HFFc6 (cell line): ENCODE data around the gene CDK5R2. TPM values are rescaled to one million over a fixed set of nuclear protein-coding genes. Genes with fewer than 3 reads are reported as not detected.

Experiments used
- DNase-seq: peaks from one replicate; pipeline ENCODE4 v3.0.0-alpha.2; 2018
- H3K27ac Mint-ChIP-seq: 2 replicates; pipeline ENCODE4 v1.8.0; 2020; ENCODE audit warnings: mild to moderate bottlenecking, mixed read lengths
- H3K27me3 Mint-ChIP-seq: 2 replicates; pipeline ENCODE4 v1.8.0; 2021; ENCODE audit warnings: mild to moderate bottlenecking, moderate library complexity, mixed read lengths; ENCODE audit not compliant: insufficient read depth
- H3K36me3 Mint-ChIP-seq: 2 replicates; pipeline ENCODE4 v1.8.0; 2021; ENCODE audit warnings: low read depth, mixed read lengths
- H3K4me1 Mint-ChIP-seq: 2 replicates; pipeline ENCODE4 v1.8.0; 2020; ENCODE audit warnings: low read depth, mixed read lengths
- H3K4me3 Mint-ChIP-seq: 2 replicates; pipeline ENCODE4 v1.8.0; 2020; ENCODE audit warnings: mild to moderate bottlenecking, moderate library complexity, mixed read lengths
- H3K9me3 Mint-ChIP-seq: 2 replicates; pipeline ENCODE4 v1.8.0; 2020; ENCODE audit warnings: mild to moderate bottlenecking, mixed read lengths
- CTCF ChIP-seq: fragments of 200-600 bp; sonication (generic); IDR thresholded peaks from 2 replicates; pipeline ENCODE4 v1.5.0; 2021; ENCODE audit warnings: antibody characterized with exemption, mild to moderate bottlenecking
- total RNA-seq, 6 experiments: library from RNA; stranded (reverse); fragmentation: NEBNext Ultra II Directional; extraction: Animal tissue kit (Norgen Biotek cat#: 25700); gene quantifications; 2 replicates in 1 of 6; 3 replicates in 5 of 6; pipeline ENCODE4 v1.2.3, GENCODE V29; 2021

Gene CDK5R2
- total RNA-seq, 6 experiments from 2014 or later: 0.07 to 0.15 (median 0.08) TPM; not detected in 2

GRCh38 chr2:218985325-218986091, 26.0 kb downstream of the CDK5R2 start:
- Mint-ChIP-seq H3K4me3 (no peak overlapping the region), H3K27me3 (peaks cover 65% of the 10 kb centered on the region), H3K4me1 (peaks cover 6% of the 10 kb centered on the region), H3K36me3 (no peaks in the 10 kb centered on the region), H3K9me3 (no peaks in the 10 kb centered on the region), H3K27ac (no peak overlapping the region)
- no peak for DNase-seq
- no peak for TF ChIP-seq CTCF

- Mint-ChIP-seq H3K4me1 (peaks cover 1% of the 10 kb centered on the region), H3K36me3 (no peaks in the 10 kb centered on the region), H3K27ac (no peak overlapping the region), H3K9me3 (no peaks in the 10 kb centered on the region), H3K4me3 (no peak overlapping the region), H3K27me3 (peaks cover 68% of the 10 kb centered on the region)
- TF ChIP-seq CTCF: no peak
- no peak for DNase-seq
Observed at GRCh38 chr2:218986148-218986761, 26.8 kb downstream of the CDK5R2 start.

GRCh38 chr2:218988164-218988563, 28.7 kb downstream of the CDK5R2 start:
- Mint-ChIP-seq H3K27me3 (peaks cover 70% of the 10 kb centered on the region), H3K4me1 (no peaks in the 10 kb centered on the region), H3K27ac (no peak overlapping the region), H3K36me3 (no peaks in the 10 kb centered on the region; the same call in 1 of the 2 replicates), H3K4me3 (no peak overlapping the region), H3K9me3 (no peaks in the 10 kb centered on the region)
- DNase-seq: no peak
- no peak for TF ChIP-seq CTCF

- no peaks in the 10 kb centered on the region for H3K4me1 Mint-ChIP-seq
- no peak for TF ChIP-seq CTCF
- no peak for DNase-seq
- no peaks in the 10 kb centered on the region for H3K9me3 Mint-ChIP-seq
- H3K27me3 Mint-ChIP-seq: peaks cover 65% of the 10 kb centered on the region
- no peak overlapping the region for H3K4me3 Mint-ChIP-seq
- H3K36me3 Mint-ChIP-seq: no peaks in the 10 kb centered on the region; the same call in 1 of the 2 replicates
- H3K27ac Mint-ChIP-seq: no peak overlapping the region
Observed at GRCh38 chr2:218988650-218989049, 29.2 kb downstream of the CDK5R2 start.

GRCh38 chr2:218990052-218990451, 30.6 kb downstream of the CDK5R2 start:
- H3K27me3 Mint-ChIP-seq: peaks cover 68% of the 10 kb centered on the region
- H3K27ac Mint-ChIP-seq: no peak overlapping the region
- DNase-seq: no peak
- no peaks in the 10 kb centered on the region for H3K9me3 Mint-ChIP-seq
- no peak for TF ChIP-seq CTCF
- no peaks in the 10 kb centered on the region; the same call in 1 of the 2 replicates for H3K36me3 Mint-ChIP-seq
- H3K4me1 Mint-ChIP-seq: no peaks in the 10 kb centered on the region
- no peak overlapping the region for H3K4me3 Mint-ChIP-seq
